IPS-18c (cell line): ENCODE data around the gene M1AP.
"Not testable (repeated sequence)": the region's sequence is repeated elsewhere in the genome, so short reads cannot be mapped to it uniquely, and the experiment has no call there.

ENCODE experiments used
- H3K4me3 ChIP-seq: 2 replicates; pipeline ENCODE4 v1.7.0; 2013; ENCODE audit warnings: low read depth, mild to moderate bottlenecking, low read length, moderate library complexity; ENCODE audit not compliant: insufficient read depth
- H3K9me3 ChIP-seq: one replicate; pipeline ENCODE4 v1.6.1; 2013; ENCODE audit warnings: mild to moderate bottlenecking, low read length, moderate library complexity; ENCODE audit not compliant: control insufficient read depth, insufficient read depth

Gene M1AP

GRCh38 chr2:74582184-74582583 lies 65.9 kb downstream of the M1AP start:
- Histone ChIP-seq H3K9me3 (no peaks in the 10 kb centered on the region), H3K4me3 (no peak overlapping the region)

- Histone ChIP-seq H3K9me3 (no peaks in the 10 kb centered on the region), H3K4me3 (no peak overlapping the region)
Measured at GRCh38 chr2:74581463-74581862, 66.7 kb downstream of the M1AP start.

- Histone ChIP-seq H3K4me3 (no peak overlapping the region), H3K9me3 (no peaks in the 10 kb centered on the region)
Measured at GRCh38 chr2:74578408-74578807, 69.7 kb downstream of the M1AP start.

DNA sequence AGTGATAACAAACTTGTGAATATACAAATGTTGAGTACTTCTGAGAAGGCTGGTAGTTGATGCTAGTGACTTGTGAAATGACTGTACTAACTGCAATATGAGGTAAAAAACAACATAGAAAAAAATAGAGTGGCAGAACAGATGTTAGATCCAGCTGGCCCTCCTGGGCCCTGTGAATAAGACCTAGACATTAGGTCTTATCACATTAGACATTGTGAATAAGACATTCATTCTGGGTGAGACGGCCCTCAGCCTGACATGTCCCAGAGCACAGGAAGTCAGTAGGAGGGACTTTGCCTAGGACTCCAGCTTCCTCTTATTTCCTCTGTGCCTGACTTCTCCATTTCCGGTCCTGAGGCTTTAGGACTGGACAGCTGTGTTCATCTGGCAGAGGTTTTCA lies 70.7 kb downstream of the M1AP start:
- Histone ChIP-seq H3K9me3 (no peaks in the 10 kb centered on the region), H3K4me3 (no peak overlapping the region)

DNA sequence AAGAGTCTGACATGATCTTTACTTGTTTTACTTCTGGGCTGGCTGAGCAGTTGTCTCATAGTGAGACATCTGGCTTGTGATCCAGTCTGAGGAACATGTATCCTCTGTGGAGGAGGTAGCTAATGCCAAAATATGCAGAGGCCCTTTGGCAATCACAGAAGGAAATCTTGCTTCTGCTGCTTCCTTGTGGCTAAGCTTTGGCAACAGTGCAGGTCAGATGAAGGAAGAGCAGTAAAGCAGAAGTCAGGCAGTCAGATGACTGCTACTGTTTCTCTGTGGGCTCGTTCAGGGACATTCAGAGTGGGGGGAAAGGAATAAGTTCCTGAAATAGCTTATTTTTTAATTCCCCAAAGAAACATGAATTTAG lies 71.3 kb downstream of the M1AP start:
- Histone ChIP-seq H3K4me3 (no peak overlapping the region), H3K9me3 (no peaks in the 10 kb centered on the region)

DNA sequence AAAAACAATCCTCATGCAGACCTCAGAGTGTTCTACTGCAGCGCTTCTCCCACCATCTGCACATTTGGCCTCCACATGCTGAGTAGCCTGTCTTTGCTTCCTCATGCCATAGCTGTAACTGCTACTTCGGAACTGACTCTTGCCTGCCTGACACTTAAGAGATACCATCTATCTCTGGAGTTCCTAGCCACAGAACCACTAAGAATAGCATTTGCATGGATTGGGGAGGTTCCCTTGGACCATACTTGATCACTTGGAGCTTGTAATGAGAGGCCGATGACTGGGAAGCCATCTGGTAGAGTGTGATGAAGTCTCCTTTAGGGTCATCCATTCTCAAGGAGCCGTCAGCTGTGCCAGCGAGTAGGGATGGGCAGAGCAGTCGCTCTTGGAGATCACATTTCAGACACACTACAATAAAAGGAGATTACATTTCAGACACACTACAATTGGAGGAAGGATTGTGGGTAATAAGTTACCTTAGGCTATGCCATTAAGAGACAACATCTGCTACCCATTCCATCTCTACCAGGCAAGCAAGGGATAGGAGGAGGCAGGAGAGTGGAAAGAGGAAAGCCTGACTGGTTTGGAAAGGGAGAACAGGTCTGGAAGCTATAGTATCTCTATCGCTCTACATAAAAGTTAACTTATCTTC lies 71.8 kb downstream of the M1AP start:
- Histone ChIP-seq H3K4me3 (no peak overlapping the region), H3K9me3 (no peaks in the 10 kb centered on the region)

DNA sequence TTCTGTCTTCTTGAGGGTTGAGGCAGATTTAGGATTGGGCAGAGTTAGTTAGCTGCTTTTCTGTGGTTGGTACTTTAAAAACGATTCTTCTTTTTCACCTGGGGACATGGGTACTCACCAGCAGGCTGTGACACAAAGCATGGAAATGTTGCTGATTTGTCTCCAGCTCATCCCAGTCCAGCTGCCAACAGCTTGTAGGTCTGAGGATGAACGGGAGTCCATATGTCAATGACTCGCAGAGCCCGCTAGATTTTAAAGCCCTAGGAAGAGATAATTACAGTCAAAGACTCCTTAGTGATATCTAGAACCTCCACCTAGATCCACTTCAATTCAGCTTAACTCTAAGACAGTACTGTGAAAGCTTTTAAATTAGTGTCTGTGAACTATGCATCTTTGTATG lies 72.8 kb downstream of the M1AP start:
- no peak overlapping the region for H3K4me3 ChIP-seq
- H3K9me3 ChIP-seq: no peaks in the 10 kb centered on the region

DNA sequence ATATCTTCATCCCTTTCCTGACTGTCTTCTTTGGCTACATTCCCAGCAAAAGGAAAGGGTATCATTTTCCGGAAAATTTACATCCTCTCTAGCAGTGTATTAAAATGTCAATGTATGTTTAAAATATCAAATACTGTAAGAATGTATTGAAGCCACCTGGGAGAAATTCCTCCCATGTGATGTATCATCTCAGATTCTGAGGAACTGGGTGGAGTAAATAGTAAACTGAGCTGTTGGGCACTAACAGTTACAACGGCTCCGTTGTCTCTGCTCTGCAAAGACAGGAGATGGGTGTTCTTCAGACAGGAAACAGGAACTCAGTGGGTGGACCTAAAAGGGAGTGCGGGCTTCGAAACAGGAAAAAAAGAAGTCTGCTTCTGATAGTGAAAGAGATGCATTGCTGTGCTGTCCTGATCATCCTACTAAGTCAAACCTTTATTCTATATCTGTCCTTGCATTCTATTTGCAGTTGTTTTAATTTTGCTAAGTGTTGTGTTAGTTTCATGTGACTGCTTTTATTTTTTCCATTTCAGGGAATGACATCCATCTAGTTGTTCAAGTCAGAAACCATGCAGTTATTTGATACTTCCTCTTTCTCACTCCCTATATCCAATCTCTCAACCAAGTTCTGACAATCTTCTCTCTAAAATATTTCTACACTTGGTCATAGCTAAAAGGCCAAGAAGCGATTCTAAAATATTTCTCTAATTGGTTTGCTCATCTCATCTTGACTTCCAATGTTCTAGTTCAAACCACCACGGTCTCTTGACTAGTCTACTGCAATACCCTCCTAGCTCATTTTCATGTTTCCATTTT lies 74.2 kb downstream of the M1AP start:
- Histone ChIP-seq H3K9me3 (no peaks in the 10 kb centered on the region), H3K4me3 (no peak overlapping the region)

- Histone ChIP-seq H3K9me3 (no peaks in the 10 kb centered on the region), H3K4me3 (no peak overlapping the region)
Measured at GRCh38 chr2:74572178-74572925, 75.8 kb downstream of the M1AP start.

DNA sequence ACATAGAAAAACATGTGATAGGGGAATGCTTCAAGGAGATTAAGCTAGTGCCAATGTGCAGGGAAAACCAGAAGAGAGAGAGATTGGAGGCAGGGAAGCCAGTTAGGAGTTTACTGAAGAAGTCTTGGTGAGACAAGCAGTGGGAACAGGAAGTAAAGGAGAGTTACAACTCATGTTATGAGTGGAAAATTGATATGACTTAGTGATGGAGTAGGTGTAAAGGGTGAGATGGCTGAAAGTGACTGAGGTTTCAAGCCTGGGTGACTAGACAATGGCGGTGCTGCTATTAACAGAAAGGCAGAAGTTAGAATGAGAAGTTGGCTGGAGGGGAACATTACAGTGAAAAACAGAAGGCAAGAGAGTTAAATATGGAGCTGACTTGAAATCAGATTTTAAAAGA lies 77.1 kb downstream of the M1AP start:
- H3K9me3 ChIP-seq: no peaks in the 10 kb centered on the region

DNA sequence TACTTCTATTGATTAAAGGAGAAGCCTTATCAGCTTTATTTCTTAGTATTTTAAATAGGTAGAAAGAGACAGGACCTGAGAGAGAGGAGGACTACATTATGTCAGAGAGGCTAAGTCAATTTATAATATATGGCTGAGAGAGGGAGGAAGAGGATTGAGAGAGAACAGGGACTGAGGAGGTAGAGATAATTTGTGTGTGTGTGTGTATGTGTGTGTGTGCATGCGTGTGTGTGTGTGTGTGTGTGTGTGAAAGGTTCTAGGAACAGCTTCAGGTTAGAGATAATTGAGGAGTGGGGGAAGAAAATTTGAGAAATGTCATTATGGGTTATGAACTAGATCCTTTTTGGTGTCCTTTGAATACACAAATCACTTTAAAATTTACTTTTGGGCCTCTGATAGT lies 78.4 kb downstream of the M1AP start:
- Histone ChIP-seq H3K9me3 (no peaks in the 10 kb centered on the region), H3K4me3 (no peak overlapping the region)

More for the DNA sequence above, 77.1 kb downstream of the M1AP start:
- H3K4me3 ChIP-seq: no peak overlapping the region

- no peak overlapping the region for H3K4me3 ChIP-seq
- H3K9me3 ChIP-seq: no peaks in the 10 kb centered on the region
Measured at GRCh38 chr2:74567881-74568280, 80.2 kb downstream of the M1AP start.

DNA sequence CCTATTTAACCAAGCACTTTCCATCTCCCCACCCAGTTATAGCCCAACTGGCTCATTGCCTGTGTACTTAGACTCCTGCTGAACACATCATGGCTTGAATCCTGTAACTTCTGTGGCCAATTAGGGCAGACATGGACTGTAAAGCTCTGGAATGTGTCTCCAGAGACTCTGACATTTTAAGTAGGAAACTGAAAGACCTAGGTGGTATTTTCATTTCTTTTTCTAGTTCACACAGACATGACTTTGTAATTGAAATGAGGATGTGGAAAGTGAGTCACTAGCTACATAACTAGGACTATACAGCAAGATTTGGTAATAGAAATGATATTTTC lies 81.4 kb downstream of the M1AP start:
- H3K9me3 ChIP-seq: no peaks in the 10 kb centered on the region
- no peak overlapping the region for H3K4me3 ChIP-seq

DNA sequence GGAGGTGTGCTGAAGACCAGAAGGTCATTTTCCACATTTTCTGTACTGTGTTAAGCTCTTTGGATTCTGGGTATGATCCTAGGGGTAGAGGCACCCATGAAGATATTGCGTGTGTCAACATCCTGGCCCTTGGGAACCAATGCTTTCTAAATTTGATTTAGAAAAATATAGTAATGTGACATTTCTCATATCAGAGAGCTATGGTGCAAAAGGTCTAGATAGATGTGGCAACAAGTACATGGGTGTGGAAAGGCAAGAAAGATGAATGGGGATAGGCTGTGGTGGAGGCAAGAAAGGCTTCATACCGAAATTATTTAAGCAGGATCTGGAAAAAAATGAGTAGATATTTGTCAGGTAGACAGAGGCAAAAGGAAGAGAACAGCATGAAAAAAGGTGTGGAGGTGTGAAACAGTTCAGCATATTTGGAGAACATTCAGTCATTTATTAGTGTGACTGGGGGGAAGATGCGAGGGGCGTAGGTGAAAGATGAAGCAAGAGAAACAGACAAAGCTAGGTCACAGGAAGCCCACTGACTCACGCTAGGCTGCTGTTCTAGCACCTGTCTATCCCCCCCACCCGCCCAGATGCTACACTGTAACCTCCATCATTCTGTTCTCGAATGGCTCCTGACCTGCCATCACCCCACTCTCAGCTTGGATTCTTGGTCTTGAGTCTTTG lies 81.9 kb downstream of the M1AP start:
- no peak overlapping the region for H3K4me3 ChIP-seq

DNA sequence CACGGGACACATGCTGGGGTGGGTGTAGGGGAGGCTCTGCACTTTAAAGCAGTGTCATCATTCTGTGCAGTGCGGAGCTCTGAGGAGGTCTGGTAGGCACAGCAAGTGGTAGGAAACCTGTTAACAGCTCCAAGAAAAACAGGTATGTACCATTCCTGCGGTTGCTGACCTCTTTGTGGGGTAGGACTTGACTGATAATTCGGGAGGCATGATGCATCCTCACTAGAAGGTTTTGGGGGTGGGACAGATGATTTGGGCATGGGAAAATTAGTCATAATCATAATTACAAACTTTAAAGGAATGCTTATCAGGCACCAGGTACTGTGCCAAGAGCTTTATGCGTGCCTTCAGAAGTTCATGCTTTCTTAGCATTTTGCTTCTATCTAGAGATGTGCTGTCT lies 83.9 kb downstream of the M1AP start:
- Histone ChIP-seq H3K9me3 (no peaks in the 10 kb centered on the region), H3K4me3 (no peak overlapping the region)

More for the DNA sequence above, 81.9 kb downstream of the M1AP start:
- H3K9me3 ChIP-seq: no peaks in the 10 kb centered on the region

- no peaks in the 10 kb centered on the region for H3K9me3 ChIP-seq
- H3K4me3 ChIP-seq: no peak overlapping the region
Measured at GRCh38 chr2:74562126-74562775, 85.9 kb downstream of the M1AP start.

- H3K9me3 ChIP-seq, H3K4me3 ChIP-seq: not testable (repeated sequence)
Measured at GRCh38 chr2:74561022-74561421, 87.1 kb downstream of the M1AP start.
